Fibroblast of lung (primary cell): ENCODE results near the gene NGF. TPM values are rescaled to one million over a fixed set of nuclear protein-coding genes. Genes with fewer than 3 reads are reported as not detected.
"Not testable (repeated sequence)": the region's sequence is repeated elsewhere in the genome, so short reads cannot be mapped to it uniquely, and the experiment has no call there.

Experiments used
- DNase-seq, 2 donors: peaks; one replicate each; pipeline versions ENCODE4 v3.0.0 to v3.0.0-alpha.2; 2010; ENCODE audit warnings: low read depth in 2 of 2
- H2AFZ ChIP-seq: 2 replicates; pipeline ENCODE4 v1.5.1; 2012; ENCODE audit warnings: low read length, control low read depth, inconsistent platforms
- H3K27ac ChIP-seq: 2 replicates; pipeline ENCODE4 v1.5.1; 2011; ENCODE audit warnings: low read length, control low read depth; ENCODE audit not compliant: insufficient read depth
- H3K27me3 ChIP-seq: 2 replicates; pipeline ENCODE4 v1.5.1; 2011; ENCODE audit warnings: mild to moderate bottlenecking, low read length; ENCODE audit not compliant: control insufficient read depth, insufficient read depth
- H3K36me3 ChIP-seq: 2 replicates; pipeline ENCODE4 v1.5.1; 2011; ENCODE audit warnings: low read length; ENCODE audit not compliant: control insufficient read depth, insufficient read depth
- H3K4me1 ChIP-seq: 2 replicates; pipeline ENCODE4 v1.5.1; 2011; ENCODE audit warnings: low read length; ENCODE audit not compliant: control insufficient read depth, insufficient read depth; ENCODE audit errors: extremely low read depth
- H3K4me2 ChIP-seq: 2 replicates; pipeline ENCODE4 v1.5.1; 2011; ENCODE audit warnings: low read length, control low read depth; ENCODE audit not compliant: insufficient read depth; ENCODE audit errors: extremely low read depth
- H3K4me3 ChIP-seq, 4 experiments: fragments of 200-600 bp in 1 of 4; sonication (generic) in 1 of 4; replicated peaks in 1 of 4; 2 replicates each; pipeline ENCODE4 v1.5.1; 2011 to 2016; ENCODE audit warnings: low read length in 4 of 4, low read depth in 3 of 4, mild to moderate bottlenecking in 3 of 4, control low read depth in 2 of 4, inconsistent platforms in 1 of 4, mixed read lengths in 1 of 4; ENCODE audit not compliant: insufficient read depth in 1 of 4; ENCODE audit errors: control extremely low read depth in 1 of 4
- H3K79me2 ChIP-seq: 2 replicates; pipeline ENCODE4 v1.5.1; 2012; ENCODE audit warnings: mild to moderate bottlenecking, low read length, inconsistent platforms; ENCODE audit not compliant: control insufficient read depth, insufficient read depth
- H3K9ac ChIP-seq: 2 replicates; pipeline ENCODE4 v1.5.1; 2011; ENCODE audit warnings: mild to moderate bottlenecking, low read length, control low read depth; ENCODE audit not compliant: insufficient read depth
- H3K9me3 ChIP-seq: 2 replicates; pipeline ENCODE4 v1.5.1; 2012; ENCODE audit warnings: low read depth, low read length; ENCODE audit not compliant: control insufficient read depth, insufficient read depth
- H4K20me1 ChIP-seq: 2 replicates; pipeline ENCODE4 v1.5.1; 2011; ENCODE audit warnings: low read length; ENCODE audit not compliant: control insufficient read depth, insufficient read depth; ENCODE audit errors: extremely low read depth
- CTCF ChIP-seq, 2 donors: IDR thresholded peaks in 1 of 2; conservative IDR thresholded peaks in 1 of 2; 1 replicate in 1 of 2; 2 replicates in 1 of 2; pipeline ENCODE4 v1.5.1; 2011 to 2012; ENCODE audit warnings: low read length in 2 of 2, control low read depth in 1 of 2, inconsistent platforms in 1 of 2, low read depth in 1 of 2, mild to moderate bottlenecking in 1 of 2
- EZH2 ChIP-seq: IDR thresholded peaks from 2 replicates; pipeline ENCODE4 v1.5.1; 2012; ENCODE audit warnings: low read length, control low read depth, mild to moderate bottlenecking; ENCODE audit errors: missing control alignments
- polyA minus RNA-seq: library from RNA; depleted of rRNA, polyadenylated mRNA; stranded (reverse); fragments of >200 nt; gene quantifications from 2 replicates; pipeline ENCODE4 v1.2.3, GENCODE V29; 2011; ENCODE audit warnings: low replicate concordance
- polyA plus RNA-seq, 2 donors: library from polyadenylated mRNA; depleted of rRNA in 1 of 2; stranded (reverse) in 1 of 2; unstranded in 1 of 2; fragments of >200 nt; gene quantifications; 2 replicates each; pipeline ENCODE4 v1.2.1, GENCODE V29; 2011 to 2012; ENCODE audit warnings: missing spikeins in 1 of 2
- total RNA-seq: library from RNA; depleted of rRNA; stranded (reverse); fragments of >200 nt; gene quantifications from 2 replicates; pipeline ENCODE4 v1.2.1, GENCODE V29; 2014

NGF gene
- 4.0 and 8.5 TPM in 2 replicates for total RNA-seq
- 12.8 and 17.6 TPM in 2 replicates for polyA plus RNA-seq
- 7.2 and 13.2 TPM in 2 replicates for polyA plus RNA-seq (2012)
- polyA minus RNA-seq = 26.0 and 29.8 TPM in 2 replicates

- peak; percentile 53 to 80 for DNase-seq
- Histone ChIP-seq H3K36me3 (no peaks in the 10 kb centered on the region), H2AFZ (peak within 1 kb of the TSS; percentile 80), H3K4me2 (peak within 1 kb of the TSS; percentile 93), H3K79me2 (peaks cover 40% of the 10 kb centered on the region), H4K20me1 (no peaks in the 10 kb centered on the region), H3K27ac (peak within 1 kb of the TSS; percentile 83), H3K4me1 (peaks cover 11% of the 10 kb centered on the region), H3K9ac (peak within 1 kb of the TSS; percentile 82), H3K9me3 (no peaks in the 10 kb centered on the region), H3K4me3 (peak within 1 kb of the TSS; percentile 66 to 98 (median 90)), H3K27me3 (no peaks in the 10 kb centered on the region)
- TF ChIP-seq CTCF (conservative IDR thresholded peaks at IDR 0.05 in 1 of 2, IDR thresholded peaks at IDR 0.05 in 1 of 2; ENCODE audit: low read depth in 1 of 2, low read length in 2 of 2) = no peak
- TF ChIP-seq EZH2 = no peak
These were observed at the start of gene NGF for GRCh38 chr1:115337633-115338456. TSS of gene NGF (minus strand) at chr1:115338249. CDS start at chr1:115286795, 51,454 bp downstream.

GRCh38 chr1:115383455-115383854 lies 45.4 kb upstream of the NGF start:
- not testable (repeated sequence) for DNase-seq, H3K9ac ChIP-seq, H3K27me3 ChIP-seq, H3K36me3 ChIP-seq, H3K27ac ChIP-seq, H3K9me3 ChIP-seq, H3K79me2 ChIP-seq, H3K4me2 ChIP-seq, H2AFZ ChIP-seq, H3K4me1 ChIP-seq, H3K4me3 ChIP-seq, H4K20me1 ChIP-seq

- Histone ChIP-seq H3K27me3 (no peaks in the 10 kb centered on the region), H3K27ac (no peak overlapping the region), H3K4me1 (peaks cover 4% of the 10 kb centered on the region), H3K9ac (no peak overlapping the region), H3K4me3 (no peak overlapping the region), H3K36me3 (no peaks in the 10 kb centered on the region), H4K20me1 (no peaks in the 10 kb centered on the region), H3K4me2 (no peak overlapping the region), H3K9me3 (no peaks in the 10 kb centered on the region), H2AFZ (no peak overlapping the region), H3K79me2 (no peaks in the 10 kb centered on the region)
- DNase-seq = no peak
- TF ChIP-seq EZH2 (no peak), CTCF (conservative IDR thresholded peaks at IDR 0.05 in 1 of 2, IDR thresholded peaks at IDR 0.05 in 1 of 2; ENCODE audit: low read depth in 1 of 2, low read length in 2 of 2) (no peak)
These were observed 41.9 kb upstream of the NGF start for GRCh38 chr1:115379943-115380342.
